GM20000 (cell line): ENCODE data around the gene INSIG1.

Source experiments
- DNase-seq: peaks from one replicate; pipeline ENCODE4 v3.0.0; 2012; ENCODE audit warnings: low spot score
- CTCF ChIP-seq: IDR thresholded peaks from 2 replicates; pipeline ENCODE4 v1.5.1; 2012; ENCODE audit warnings: mild to moderate bottlenecking, control low read depth; ENCODE audit errors: extremely low read depth, missing control alignments

INSIG1 gene

GRCh38 chr7:155267023-155267422 is 30.7 kb upstream of the INSIG1 start:
- no peak for TF ChIP-seq CTCF
- no peak for DNase-seq

- no peak for DNase-seq
- TF ChIP-seq CTCF, result no peak
Measured at GRCh38 chr7:155267436-155267835, 30.2 kb upstream of the INSIG1 start.

- no peak for TF ChIP-seq CTCF
- DNase-seq, result no peak
Measured at GRCh38 chr7:155268211-155268610, 29.5 kb upstream of the INSIG1 start.

- TF ChIP-seq CTCF, result no peak
- DNase-seq, result no peak
Measured at GRCh38 chr7:155268921-155269650, 28.6 kb upstream of the INSIG1 start.

GRCh38 chr7:155269766-155270585 is 27.7 kb upstream of the INSIG1 start:
- DNase-seq, result no peak
- TF ChIP-seq CTCF, result no peak

- no peak for DNase-seq
- TF ChIP-seq CTCF, result no peak
Measured at GRCh38 chr7:155270861-155271260, 26.8 kb upstream of the INSIG1 start.

GRCh38 chr7:155274633-155275355 is 22.9 kb upstream of the INSIG1 start:
- no peak for DNase-seq
- TF ChIP-seq CTCF, result no peak
